ENCODE measurements around the gene KISS1. TPM values are rescaled to one million over a fixed set of nuclear protein-coding genes. Genes with fewer than 3 reads are reported as not detected.

Gene KISS1
- total RNA-seq, 2 experiments from 2014 or later: not detected

DNA sequence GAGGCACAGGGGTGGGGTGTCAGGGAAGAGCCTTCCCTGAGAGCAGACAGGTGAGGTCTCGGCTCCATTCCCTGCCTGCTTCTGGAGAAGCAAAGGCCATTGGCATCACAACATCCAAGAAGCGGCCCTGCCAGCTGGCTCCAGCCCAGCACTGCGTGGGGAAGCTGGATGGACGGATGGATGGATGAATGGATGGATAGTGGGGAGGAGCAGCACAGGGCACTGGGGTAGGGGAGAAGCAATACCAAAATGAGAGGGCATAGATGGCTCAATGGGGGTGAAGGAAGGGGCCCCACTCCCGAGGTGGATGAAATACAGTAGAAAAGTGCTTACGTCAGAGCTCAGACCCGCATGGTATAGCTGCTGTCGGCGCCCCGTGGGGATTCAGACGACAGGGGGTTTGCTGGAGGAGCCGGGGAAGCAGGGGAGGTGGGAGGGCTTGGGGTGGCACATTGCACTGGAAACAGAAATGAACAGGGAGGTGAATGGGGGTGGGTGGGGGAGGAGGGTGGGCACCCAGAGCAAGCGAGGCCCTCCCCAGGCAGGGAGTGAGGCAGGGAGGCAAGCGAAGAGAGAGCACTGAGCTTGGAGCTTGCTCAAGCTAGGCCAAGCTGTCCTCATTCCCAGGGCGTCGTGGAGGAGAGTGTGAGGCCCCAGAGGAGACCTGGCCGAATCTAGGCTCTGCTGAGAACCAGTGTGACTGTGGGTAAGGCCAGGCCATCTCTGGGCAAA, 27.0 kb upstream of the KISS1 start:
- DNase-seq: no peak
- no peaks in the 10 kb centered on the region for H3K36me3 Mint-ChIP-seq
- H3K27ac Mint-ChIP-seq: no peak overlapping the region
- H3K9me3 Mint-ChIP-seq: no peaks in the 10 kb centered on the region
- no peaks in the 10 kb centered on the region for H3K27me3 Mint-ChIP-seq
- no peaks in the 10 kb centered on the region for H3K4me1 Mint-ChIP-seq
- no peak overlapping the region for H3K4me3 Mint-ChIP-seq

DNA sequence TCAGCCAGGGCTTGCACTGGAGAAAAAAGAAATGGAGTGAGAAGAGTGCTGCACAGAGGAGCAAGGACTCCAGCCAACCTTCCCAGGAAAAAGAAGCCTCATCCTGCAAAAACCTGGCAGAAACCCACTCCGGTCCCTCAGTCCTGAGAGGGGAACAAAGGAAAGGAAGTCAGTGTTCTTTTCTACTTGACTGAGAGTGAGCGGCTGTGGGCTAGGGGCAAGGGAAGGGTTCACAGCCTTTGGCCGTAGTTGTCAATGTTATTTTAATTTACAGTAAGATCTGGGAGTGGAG, 26.4 kb upstream of the KISS1 start:
- H3K27me3 Mint-ChIP-seq: no peaks in the 10 kb centered on the region
- H3K27ac Mint-ChIP-seq: no peak overlapping the region
- no peaks in the 10 kb centered on the region for H3K9me3 Mint-ChIP-seq
- no peak for DNase-seq
- H3K4me3 Mint-ChIP-seq: no peak overlapping the region
- no peaks in the 10 kb centered on the region for H3K36me3 Mint-ChIP-seq
- H3K4me1 Mint-ChIP-seq: no peaks in the 10 kb centered on the region

DNA sequence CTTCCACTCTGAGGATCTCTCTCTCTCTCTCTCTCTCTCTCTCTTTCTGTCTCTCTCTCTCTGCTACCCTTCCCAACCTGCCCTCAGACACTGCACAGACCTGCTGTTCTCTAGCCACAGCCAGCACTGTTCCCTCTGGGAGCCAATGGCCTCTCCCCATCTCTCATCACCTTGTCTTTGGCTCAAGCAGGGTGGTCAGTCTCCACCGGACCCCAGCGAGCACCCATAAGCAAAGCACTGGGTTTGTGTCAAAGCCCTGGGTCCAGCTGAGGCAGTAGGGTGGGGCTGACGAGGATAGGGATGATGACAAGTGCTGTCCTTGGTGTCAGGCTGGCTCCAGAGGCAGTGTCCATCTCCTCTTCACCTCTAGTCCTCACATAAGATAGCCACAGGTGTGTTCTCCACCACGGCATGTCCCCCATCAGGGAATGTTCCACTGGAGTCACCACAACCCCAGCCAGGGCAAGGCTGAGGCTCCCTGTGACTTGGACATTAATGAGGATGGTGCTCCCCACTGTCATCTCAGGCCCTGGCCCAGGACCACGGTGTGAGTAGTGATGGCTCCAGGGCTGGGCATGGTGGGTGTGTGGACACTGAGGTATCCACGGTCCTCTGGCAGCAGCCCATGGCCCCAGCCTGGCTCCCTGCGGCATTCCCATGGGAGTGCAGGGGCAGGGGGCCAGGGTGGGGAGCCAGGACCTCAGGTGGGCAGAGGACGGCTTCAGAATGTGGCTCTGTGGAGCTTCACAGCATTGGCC, 25.9 kb upstream of the KISS1 start:
- no peak overlapping the region for H3K27ac Mint-ChIP-seq
- H3K4me3 Mint-ChIP-seq: no peak overlapping the region
- DNase-seq: no peak
- no peaks in the 10 kb centered on the region for H3K4me1 Mint-ChIP-seq
- no peaks in the 10 kb centered on the region for H3K27me3 Mint-ChIP-seq
- no peaks in the 10 kb centered on the region for H3K9me3 Mint-ChIP-seq
- no peaks in the 10 kb centered on the region for H3K36me3 Mint-ChIP-seq

DNA sequence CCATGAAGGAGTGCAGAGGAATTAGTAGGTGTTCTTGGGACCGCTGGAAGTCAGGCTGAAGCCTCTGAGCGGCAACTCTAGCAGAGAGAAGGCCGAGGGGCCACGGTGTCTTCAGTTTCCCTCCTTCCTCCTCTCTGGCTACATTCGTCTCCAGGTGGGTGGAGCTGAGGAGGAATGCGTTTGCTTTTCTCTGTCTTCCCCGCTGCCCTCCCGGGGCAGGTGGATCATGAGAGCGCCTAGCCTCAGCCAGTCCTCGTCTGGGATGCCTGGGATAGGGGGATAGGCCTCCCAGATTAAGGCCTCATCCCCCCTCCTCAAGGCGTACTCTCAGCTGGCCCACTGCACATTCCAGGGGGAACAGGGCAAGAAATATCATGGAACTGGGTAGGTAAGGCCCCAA, 25.0 kb upstream of the KISS1 start:
- H3K4me3 Mint-ChIP-seq: no peak overlapping the region
- no peak for DNase-seq
- H3K4me1 Mint-ChIP-seq: no peaks in the 10 kb centered on the region
- no peaks in the 10 kb centered on the region for H3K36me3 Mint-ChIP-seq
- no peaks in the 10 kb centered on the region for H3K27me3 Mint-ChIP-seq
- H3K27ac Mint-ChIP-seq: no peak overlapping the region
- no peaks in the 10 kb centered on the region for H3K9me3 Mint-ChIP-seq

- H3K36me3 Mint-ChIP-seq: no peaks in the 10 kb centered on the region
- H3K27ac Mint-ChIP-seq: no peak overlapping the region
- DNase-seq: no peak
- no peak overlapping the region for H3K4me3 Mint-ChIP-seq
- no peaks in the 10 kb centered on the region for H3K27me3 Mint-ChIP-seq
- H3K9me3 Mint-ChIP-seq: no peaks in the 10 kb centered on the region
- H3K4me1 Mint-ChIP-seq: no peaks in the 10 kb centered on the region
Measured at GRCh38 chr1:204219971-204220616, 23.8 kb upstream of the KISS1 start.

- no peaks in the 10 kb centered on the region for H3K36me3 Mint-ChIP-seq
- H3K4me1 Mint-ChIP-seq: peaks cover 4% of the 10 kb centered on the region
- no peak for DNase-seq
- H3K4me3 Mint-ChIP-seq: no peak overlapping the region
- no peaks in the 10 kb centered on the region for H3K27me3 Mint-ChIP-seq
- no peak overlapping the region for H3K27ac Mint-ChIP-seq
- no peaks in the 10 kb centered on the region for H3K9me3 Mint-ChIP-seq
Measured at GRCh38 chr1:204218552-204218951, 22.3 kb upstream of the KISS1 start.

DNA sequence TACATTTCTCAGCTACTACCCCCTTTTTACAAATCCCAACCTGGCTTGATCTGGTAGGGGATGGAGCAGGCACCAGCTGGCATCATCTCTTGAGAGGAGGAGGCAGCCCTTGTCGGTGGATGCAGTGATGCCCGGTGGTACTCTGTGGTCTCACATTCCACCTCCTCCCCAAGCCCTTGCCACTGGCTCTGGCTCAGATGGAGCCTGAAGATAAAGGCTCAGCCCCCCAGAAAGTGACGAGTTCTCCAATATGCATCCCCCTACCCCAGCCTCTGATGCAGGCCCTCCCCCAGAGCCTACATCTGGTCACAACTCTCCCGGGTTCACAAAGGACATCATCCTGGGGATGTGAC, 21.3 kb upstream of the KISS1 start:
- H3K4me1 Mint-ChIP-seq: peaks cover 4% of the 10 kb centered on the region
- H3K27ac Mint-ChIP-seq: no peak overlapping the region
- H3K4me3 Mint-ChIP-seq: no peak overlapping the region
- no peaks in the 10 kb centered on the region for H3K27me3 Mint-ChIP-seq
- no peaks in the 10 kb centered on the region for H3K9me3 Mint-ChIP-seq
- H3K36me3 Mint-ChIP-seq: no peaks in the 10 kb centered on the region
- DNase-seq: no peak

DNA sequence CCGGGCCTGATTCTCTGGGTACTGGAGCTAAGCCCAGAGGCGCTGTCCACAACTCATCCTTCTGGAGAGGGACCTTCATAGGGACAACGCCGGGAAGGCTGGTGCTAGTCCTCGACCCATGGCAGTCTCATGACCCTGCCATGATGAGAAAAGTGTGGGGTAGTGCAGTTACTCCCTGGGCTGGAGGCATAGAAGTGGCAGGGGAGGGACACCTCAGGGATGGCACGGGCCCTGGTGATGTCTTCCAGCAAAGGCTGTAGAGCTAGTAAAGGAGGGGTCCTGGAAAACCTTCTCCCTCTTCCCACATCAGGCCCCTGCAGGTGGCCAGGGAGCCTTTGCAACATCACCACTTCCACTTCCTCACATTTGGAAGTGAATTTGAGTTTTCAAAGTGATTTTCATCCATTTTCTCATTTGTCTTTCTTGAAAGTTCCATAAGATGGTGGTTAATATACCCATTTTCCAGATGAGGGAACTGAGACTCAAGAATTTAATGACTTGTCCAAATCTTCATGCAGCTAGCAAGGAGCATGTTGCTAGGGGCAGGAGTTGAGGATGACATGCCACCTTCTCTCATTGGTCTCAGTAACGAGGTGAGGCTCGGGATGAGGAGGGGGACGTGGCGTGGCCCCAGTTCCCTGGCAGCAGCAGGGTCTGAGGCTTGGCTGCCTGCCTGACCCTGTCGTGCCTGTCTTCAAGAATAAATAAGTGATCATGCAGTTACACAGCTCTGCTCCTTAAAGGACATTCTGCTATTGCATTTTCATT, 20.8 kb upstream of the KISS1 start:
- Mint-ChIP-seq H3K4me3 (no peak overlapping the region), H3K9me3 (no peaks in the 10 kb centered on the region), H3K27me3 (no peaks in the 10 kb centered on the region), H3K4me1 (peaks cover 4% of the 10 kb centered on the region), H3K36me3 (no peaks in the 10 kb centered on the region), H3K27ac (no peak overlapping the region)
- no peak for DNase-seq

- Mint-ChIP-seq H3K27me3 (no peaks in the 10 kb centered on the region), H3K4me3 (no peak overlapping the region), H3K4me1 (peaks cover 4% of the 10 kb centered on the region)
Measured at GRCh38 chr1:204216236-204216635, 19.9 kb upstream of the KISS1 start.

GRCh38 chr1:204213668-204214662, 17.7 kb upstream of the KISS1 start, which contains the start of gene GOLT1A:
GOLT1A (minus strand) TSS chr1:204213988; CDS start chr1:204213906, 82 bp downstream.
- Mint-ChIP-seq H3K27me3 (no peaks in the 10 kb centered on the region), H3K36me3 (no peaks in the 10 kb centered on the region), H3K27ac (no peak within 1 kb of the TSS), H3K9me3 (no peaks in the 10 kb centered on the region), H3K4me1 (peaks cover 4% of the 10 kb centered on the region), H3K4me3 (peak within 1 kb of the TSS; percentile 51)
- peak; percentile 53 for DNase-seq

More at GRCh38 chr1:204216236-204216635, 19.9 kb upstream of the KISS1 start:
- Mint-ChIP-seq H3K36me3 (no peaks in the 10 kb centered on the region), H3K9me3 (no peaks in the 10 kb centered on the region), H3K27ac (no peak overlapping the region)
- DNase-seq: no peak

- DNase-seq: no peak
Measured at GRCh38 chr1:204212715-204213114, 16.4 kb upstream of the KISS1 start.

DNA sequence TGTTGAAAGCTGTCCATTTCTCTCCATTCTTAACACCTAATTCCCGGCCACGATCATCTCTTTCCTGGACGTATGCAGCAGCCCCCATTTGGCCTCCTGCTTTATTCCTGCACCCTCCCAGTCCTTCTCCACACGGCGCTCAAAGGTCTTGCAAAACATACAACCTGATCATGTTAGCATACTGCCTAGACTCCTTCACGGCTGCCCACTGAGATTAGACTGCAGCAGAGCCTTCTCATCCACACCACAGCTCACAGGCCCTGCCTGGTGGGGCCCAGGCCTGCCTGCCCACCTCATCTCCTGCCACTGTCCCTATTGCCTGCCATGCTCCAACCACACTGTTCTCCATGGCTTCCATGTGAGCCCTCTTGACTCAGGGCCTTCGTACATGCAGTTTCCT, 14.8 kb upstream of the KISS1 start:
- Mint-ChIP-seq H3K4me3 (no peak overlapping the region), H3K27me3 (peaks cover 9% of the 10 kb centered on the region), H3K4me1 (peaks cover 4% of the 10 kb centered on the region), H3K27ac (no peak overlapping the region), H3K36me3 (no peaks in the 10 kb centered on the region), H3K9me3 (no peaks in the 10 kb centered on the region)
- DNase-seq: no peak

More at GRCh38 chr1:204212715-204213114, 16.4 kb upstream of the KISS1 start:
- no peak overlapping the region for H3K27ac Mint-ChIP-seq
- H3K36me3 Mint-ChIP-seq: no peaks in the 10 kb centered on the region
- H3K4me1 Mint-ChIP-seq: peaks cover 4% of the 10 kb centered on the region
- peaks cover 2% of the 10 kb centered on the region for H3K27me3 Mint-ChIP-seq
- H3K4me3 Mint-ChIP-seq: no peak overlapping the region
- H3K9me3 Mint-ChIP-seq: no peaks in the 10 kb centered on the region

- Mint-ChIP-seq H3K4me1 (peaks cover 4% of the 10 kb centered on the region), H3K27ac (no peak overlapping the region), H3K36me3 (no peaks in the 10 kb centered on the region), H3K9me3 (no peaks in the 10 kb centered on the region), H3K27me3 (peaks cover 32% of the 10 kb centered on the region), H3K4me3 (no peak overlapping the region)
- DNase-seq: peak; percentile 76
Measured at GRCh38 chr1:204207136-204207616, 10.9 kb upstream of the KISS1 start.

DNA sequence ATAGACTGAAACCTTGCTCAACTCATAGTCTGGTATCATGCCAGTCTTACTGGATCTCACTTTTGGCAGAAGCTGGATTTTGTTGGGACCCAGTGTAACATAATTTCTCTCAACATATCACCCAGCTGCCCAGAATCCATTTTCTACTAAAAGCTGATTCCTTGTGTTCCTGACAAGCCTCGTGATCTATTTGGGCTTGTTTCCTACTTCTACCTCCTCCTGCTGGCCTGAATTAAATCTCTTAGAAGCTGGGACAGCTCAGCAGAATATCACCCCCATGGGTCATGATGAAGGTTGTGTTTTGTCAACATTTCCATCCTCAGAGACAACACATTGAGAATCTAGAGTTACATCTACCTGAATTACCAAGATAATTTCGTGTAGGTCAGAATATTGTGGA, 9.8 kb upstream of the KISS1 start:
- Mint-ChIP-seq H3K36me3 (no peaks in the 10 kb centered on the region), H3K4me1 (peaks cover 4% of the 10 kb centered on the region), H3K4me3 (no peak overlapping the region), H3K9me3 (no peaks in the 10 kb centered on the region), H3K27ac (no peak overlapping the region), H3K27me3 (peaks cover 32% of the 10 kb centered on the region)
- no peak for DNase-seq

Measured in activated naive CD8-positive, alpha-beta T cell treated with anti-CD3 and anti-CD28 coated beads for 36 hours (primary cell).